GM13977 (cell line): ENCODE results near the gene ECI1.

Experiments
- DNase-seq: peaks from one replicate; pipeline ENCODE4 v3.0.0; 2012; ENCODE audit warnings: low spot score
- CTCF ChIP-seq: IDR thresholded peaks from 2 replicates; pipeline ENCODE4 v1.5.1; 2012; ENCODE audit warnings: mild to moderate bottlenecking, control low read depth; ENCODE audit not compliant: insufficient read depth; ENCODE audit errors: extremely low read depth, missing control alignments
- in situ Hi-C: fragments of 300-500 bp; cut with MboI; formaldehyde crosslinking; loops from one replicate; pipeline ENCODE4 v1.12.0; 2022; ENCODE audit warnings: low sequenced_read_pairs, low pct_unique_long_range_greater_than_20kb, mixed read lengths, inconsistent platforms; ENCODE audit not compliant: unreplicated experiment

Gene ECI1

GRCh38 chr16:2252806-2253148 lies 1.4 kb upstream of the ECI1 start:
- DNase-seq, result no peak
- in situ Hi-C loops, result no loop called here

DNA sequence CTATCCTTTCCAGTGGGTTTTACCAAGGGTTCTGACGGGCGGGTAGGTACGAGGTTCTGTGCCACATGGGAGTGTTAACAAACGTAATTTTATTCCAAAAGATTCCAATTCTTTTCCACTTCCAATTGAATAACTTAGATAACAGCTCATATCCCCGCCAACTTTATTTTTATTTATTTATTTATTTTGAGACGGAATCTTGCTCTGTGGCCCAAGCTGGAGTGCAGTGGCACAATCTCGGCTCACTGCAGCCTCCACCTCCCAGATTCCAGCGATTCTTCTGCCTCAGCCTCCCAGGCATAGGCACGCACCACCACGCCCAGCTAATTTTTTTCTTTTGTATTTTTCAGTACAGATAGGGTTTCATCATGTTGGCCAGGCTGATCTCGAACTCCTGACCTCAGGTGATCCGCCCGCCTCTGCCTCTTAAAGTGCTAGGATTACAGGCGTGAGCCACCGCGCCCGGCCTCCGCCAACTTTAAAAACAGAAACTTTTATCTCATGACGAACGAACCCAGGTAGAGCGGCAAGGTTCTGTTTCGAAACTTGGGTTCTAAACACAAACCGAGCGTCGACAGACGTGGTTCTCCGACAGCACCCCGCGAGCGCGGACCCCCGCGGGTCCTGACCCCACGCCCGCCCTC lies 613 bp downstream of the ECI1 start:
- no peak for DNase-seq
- in situ Hi-C loops, result no loop called here
- no peak for TF ChIP-seq CTCF

More at GRCh38 chr16:2252806-2253148, 1.4 kb upstream of the ECI1 start:
- no peak for TF ChIP-seq CTCF

DNA sequence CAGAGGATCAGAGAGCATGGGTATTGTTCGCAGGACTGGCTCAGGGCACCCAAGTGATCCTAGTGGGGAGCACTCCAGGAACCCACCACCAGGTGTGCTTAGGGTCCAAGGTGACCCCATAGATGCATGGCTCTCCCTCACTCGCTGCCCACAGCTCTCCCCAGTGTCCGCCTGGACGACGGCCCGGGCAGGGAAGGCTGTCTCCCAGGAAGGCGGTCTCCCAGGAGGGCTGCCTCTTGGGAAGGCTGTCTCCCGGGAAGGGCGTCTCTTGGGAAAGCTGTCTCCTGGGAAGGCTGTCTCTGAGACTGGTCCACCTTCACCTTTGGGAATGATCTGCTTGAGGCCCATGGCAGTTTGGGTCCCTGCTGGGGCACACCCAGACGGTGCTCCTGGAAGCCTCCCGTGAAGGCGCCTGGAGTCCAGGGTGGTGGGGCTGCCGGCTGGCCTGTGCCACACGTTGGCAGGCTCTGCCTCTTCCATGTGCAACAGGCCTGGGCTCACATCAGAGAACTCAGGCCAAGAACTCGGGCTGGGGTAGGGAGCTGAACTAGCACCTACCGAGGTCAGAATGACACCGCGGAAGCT lies 5.0 kb downstream of the ECI1 start:
- no peak for TF ChIP-seq CTCF
- in situ Hi-C loops, result no loop called here
- no peak for DNase-seq

DNA sequence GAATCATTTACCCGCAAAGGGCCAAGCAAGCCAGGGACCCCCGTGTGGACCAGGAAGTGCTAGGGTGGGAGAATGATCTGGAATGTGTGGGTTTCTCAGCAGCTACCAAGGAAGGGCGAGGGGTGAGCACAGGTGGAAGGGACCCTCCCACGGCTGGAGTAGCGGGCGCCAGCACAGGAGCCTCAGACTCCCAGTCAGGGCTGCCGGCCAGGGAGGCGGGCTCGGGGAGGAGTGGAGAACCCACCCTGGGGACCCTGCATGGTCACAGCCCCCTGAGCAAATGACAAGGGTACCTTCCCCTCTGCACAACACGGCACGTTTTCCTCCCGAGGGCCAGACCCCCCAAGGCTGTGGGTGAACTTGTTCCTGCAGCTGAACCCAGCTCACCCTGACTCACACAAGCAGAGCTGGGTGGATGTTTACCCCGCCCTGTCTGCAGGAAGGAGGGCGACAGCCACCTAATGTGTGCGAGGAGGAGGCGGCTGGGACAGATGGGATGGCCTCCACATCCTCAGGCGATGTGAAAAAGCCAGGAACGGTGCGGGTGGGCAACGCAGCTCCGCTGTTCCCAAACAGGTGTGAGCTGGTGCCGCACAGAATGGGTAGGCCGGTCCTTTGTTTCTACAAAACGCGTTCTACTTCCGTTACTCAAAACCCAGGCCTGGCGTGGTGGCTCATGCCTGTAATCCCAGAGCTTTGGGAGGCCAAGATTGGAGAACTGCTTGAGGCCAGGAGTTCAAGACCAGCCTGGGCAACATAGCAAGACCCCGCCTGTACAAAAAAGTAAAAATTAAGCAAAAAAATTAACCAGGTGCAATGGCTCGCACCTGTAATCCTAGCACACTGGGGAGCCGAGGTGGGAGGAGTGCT lies 6.2 kb downstream of the ECI1 start:
- TF ChIP-seq CTCF, result no peak
- DNase-seq, result no peak
- in situ Hi-C loops, result no loop called here

DNA sequence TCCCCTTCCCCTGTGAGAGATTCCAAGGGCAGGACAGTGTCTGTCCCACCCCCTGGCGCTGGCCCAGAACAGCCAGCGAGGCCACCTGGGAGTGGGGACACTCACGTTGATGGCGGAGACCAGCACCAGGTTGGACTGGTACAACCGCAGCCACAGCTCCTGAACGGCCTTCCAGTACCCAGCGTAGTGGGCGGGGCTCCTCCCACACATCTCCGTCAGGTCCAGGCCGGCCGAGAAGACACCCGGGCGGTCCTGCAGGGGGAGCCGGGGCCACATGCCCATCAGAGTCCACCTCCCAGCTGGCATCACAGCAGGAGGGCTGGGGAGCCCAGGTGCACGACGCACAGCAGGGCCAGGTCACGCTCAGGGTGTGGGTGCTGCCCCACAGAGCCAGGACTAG lies 7.1 kb downstream of the ECI1 start:
- no peak for TF ChIP-seq CTCF
- in situ Hi-C loops, result no loop called here
- DNase-seq, result no peak

- TF ChIP-seq CTCF, result no peak
- DNase-seq, result no peak
- in situ Hi-C loops, result no loop called here
These were observed 7.6 kb downstream of the ECI1 start for GRCh38 chr16:2243781-2244180.
